NCI-H1930 (cell line): ENCODE measurements around the gene RALGAPA1.
"Not testable (repeated sequence)": the region's sequence is repeated elsewhere in the genome, so short reads cannot be mapped to it uniquely, and the experiment has no call there.

Experiments used
- DNase-seq, 2 experiments: peaks; one replicate each; lab custom pipeline; 2025; lab: John Stamatoyannopoulos, UW

Gene RALGAPA1

GRCh38 chr14:35699791-35700444 lies 109.2 kb downstream of the RALGAPA1 start:
- no peak for DNase-seq

DNA sequence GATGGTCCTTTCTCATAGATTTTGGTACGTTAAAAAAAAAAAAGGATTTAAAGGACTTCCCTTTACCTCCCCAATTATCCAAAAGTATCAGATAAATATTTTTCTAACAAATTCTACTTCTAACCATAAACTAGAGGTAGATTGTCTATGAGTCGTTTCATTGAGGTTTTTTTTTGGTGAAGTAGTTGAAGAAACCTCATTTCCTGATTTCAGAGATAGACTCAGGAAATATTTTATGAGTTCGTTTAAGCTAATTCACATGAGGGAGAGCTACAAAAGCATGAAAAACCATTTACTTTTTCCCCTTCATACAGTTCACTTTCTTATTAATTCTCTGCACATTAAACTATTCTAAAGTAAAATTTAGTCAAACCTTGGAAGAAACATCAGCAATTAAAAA lies 112.5 kb downstream of the RALGAPA1 start:
- no peak for DNase-seq

DNA sequence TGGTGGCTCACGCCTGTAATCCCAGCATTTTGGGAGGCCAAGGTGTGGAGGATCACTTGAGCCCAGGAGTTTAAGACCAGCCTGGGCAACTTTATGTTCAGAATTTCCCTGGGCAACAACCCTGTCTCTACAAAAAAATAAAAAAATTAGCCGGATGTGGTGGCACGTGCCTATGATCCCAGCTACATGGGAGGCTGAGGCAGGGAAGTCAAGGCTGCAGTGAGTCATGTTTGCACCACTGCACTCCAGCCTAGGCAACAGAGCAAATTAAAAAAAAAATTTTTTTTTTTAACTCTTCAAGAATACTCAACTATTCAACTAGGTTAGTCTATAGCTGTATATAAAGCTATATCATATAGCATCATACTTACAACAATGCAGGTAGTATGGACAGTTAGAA lies 113.0 kb downstream of the RALGAPA1 start:
- DNase-seq = no peak

DNA sequence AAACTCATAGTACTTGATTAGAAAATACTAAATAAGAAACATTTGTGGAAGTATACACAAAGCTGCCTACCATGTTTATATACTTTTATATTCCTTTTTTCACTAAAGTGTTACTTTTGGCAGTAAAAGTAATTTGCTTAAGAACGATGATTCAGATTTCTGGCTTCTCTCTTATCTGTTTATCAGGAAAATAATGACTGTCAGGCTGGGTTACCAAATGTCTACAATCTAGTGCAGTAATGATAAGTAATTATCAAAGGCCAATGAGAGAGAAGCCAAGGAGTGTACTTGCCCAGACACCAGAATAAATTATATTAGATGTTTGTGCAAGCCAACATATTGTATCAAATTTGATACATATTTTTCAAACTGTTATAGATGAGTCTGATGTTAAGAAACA lies 113.4 kb downstream of the RALGAPA1 start:
- no peak for DNase-seq

DNA sequence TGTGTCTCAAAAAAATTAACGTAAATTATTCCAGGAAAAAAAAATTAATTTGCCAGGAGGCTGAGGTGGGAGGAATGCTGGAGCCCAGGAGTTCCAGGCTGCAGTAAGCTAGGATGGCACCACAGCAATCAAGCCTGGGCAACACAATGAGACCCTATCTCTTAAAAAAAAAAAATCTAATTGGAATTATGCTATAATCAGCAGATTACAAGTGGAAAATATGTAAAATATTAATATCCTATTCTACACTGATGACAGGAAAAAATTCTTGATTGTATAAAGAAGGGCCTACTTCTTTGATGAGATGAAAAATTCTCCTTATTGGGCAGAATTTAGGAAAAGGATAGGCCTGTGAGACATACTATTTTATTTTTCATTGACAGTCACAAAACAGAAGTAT lies 114.0 kb downstream of the RALGAPA1 start:
- no peak for DNase-seq

DNA sequence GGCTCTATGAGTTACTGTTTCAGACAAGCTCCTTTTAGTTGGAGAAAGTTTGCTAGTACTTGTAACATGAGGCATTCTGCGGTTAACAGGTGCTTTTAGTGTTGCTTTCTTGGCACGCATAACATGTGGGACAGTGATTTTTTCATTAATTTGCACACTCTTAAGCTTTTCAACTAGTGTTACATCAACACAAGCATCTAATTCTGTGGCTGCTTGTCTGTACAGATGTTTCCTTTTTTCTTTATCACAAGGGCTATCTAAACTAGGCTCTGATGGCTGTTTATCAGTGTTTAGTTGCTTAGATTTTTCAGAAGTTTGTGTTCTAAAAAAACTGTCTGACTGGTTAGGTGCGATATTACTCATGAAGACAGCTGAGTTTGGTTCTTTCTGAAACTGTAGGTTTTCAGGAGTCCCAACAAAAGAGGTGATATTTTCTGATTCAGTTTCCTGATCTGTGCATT lies 120.1 kb downstream of the RALGAPA1 start:
- DNase-seq = no peak

DNA sequence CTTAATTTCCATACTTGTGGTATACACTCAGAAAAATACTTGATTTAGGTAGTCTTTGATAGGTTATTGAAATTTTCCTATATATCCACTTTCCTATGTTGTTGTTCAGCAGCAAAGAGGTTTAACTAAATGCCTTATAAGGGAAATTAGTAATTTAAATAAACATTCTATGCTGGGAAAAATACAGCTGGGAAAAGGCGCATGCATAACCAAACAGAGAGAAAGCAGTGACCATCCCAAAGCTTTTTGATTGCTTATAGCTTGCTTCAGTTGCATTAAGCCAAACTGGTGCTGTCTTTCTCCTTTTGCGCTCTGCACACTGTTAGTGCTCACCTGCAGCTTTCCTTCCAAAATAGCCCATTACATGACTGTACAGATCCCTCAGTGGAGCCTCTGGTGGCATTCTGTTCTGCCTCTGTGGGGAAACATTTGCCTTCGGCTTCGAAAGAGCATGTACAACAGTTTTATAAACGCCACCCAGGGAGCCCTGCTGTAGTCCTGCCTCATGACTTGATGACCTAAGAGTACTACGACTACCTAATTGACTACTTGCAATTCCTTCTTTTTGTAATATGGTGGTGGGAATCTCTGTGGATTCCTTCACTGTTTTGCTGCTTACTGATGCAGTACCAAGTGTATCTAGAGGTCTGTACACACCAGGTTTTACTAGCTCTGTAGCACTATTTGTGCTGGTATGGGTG lies 120.8 kb downstream of the RALGAPA1 start:
- DNase-seq = no peak

DNA sequence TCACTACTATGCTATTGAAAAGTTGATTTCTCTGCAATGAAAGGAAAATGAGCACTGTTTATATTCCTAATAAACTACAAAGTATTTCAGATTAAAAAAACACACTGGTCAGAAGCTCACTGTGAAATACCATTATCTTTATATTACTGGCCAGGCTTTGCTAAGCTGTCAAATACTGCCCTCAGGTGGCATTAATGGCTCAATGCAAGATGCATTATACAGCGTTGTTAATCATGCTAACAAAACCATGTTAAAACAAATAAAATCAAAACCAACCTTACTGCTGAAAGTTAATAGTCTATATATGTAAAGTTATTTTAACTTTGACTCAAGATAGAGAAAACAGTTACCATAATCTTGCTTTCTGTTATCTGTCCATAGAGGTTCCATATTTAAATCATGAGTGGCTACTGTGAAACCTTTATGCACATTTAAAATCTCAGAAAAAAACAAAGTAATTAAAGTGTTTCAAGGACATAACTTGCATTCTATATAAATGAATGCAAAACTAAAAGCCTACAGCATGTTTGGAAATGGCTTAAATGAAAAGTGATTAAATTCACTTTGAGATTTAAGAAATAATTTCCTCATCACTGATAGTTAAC lies 121.7 kb downstream of the RALGAPA1 start:
- peak; percentile 22 to 59 for DNase-seq

DNA sequence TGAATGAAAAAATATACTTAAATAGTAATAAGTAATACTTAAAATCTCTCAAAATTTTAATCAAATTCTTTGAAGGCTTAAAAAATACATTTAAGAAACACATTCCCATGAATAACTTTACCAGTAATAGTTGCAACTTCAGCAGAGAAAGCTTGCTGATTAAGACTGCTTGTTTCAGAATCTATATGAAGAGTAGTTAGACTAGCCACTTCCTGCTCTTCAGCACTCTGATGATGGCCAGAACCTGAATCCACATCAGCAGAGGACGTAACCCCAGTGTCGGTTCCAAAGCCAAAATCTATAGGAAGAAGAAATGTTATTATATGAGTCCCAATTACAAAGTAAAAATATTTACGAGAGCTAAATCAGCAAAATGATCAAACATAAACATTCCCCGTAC lies 125.4 kb downstream of the RALGAPA1 start:
- DNase-seq = not testable (repeated sequence)

DNA sequence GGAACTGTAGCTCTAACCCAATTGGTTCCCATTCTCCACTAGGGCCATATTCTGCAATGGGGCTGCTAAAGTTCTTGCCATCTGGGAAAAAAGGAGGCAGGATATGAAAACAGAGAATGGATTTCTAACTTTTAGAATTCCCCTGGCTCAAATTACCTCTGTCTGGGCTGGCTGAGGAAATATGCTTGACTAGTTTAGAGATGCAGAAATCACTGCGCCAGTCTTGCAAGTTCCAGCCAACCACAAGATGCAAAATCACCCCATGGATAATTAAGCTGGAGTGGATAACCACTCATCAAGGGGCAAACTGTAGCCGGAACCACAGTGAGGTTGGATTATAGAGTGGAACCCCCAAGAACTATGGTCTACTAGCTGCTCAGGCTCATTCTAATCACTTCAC lies 126.3 kb downstream of the RALGAPA1 start:
- no peak for DNase-seq

DNA sequence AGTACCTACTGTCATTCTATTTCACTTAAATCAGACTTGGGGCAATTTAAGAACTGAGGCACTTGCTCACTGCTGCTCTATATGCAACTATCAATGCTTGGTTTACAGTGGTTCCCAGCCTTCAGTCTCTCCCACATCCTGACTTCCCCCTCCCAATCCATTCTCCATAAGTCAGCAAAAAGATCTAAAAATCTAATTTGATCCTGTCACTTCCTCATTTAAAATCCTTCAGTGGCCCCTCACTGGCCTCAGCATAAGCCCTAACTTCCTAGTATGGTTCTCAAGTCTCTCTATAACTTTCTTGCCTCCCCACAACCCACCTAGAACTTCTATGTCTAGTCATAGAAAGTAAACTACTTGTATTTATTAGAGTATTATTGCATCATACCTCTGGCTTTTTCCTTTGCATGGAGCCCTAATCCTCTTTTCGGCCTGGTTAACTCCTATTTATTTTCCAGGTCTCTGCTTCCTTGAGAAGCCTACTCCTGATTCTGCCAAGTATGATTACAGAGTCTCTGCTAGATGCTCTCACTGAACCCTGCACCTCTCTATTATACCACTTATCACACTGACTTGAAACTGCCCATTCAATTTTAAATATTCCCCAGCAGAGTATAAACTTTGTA lies 130.6 kb downstream of the RALGAPA1 start:
- DNase-seq = no peak

DNA sequence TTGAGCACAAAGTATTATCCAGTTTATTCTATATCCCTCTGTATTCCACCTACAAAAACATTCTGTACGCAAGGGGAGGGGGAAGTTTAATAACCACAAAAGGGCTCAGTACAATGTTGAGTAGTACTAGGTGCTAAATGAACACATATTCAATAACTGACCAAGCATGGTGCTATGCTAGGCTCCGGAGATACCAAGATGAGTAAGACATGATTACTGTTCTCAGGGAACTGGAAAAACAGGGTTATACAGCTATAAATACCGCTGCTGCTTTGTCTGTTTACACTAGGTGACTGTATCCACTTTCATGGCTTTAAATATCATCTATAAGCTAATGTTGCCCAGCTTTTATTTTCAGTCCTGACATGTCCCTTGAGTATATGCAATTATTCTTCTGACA lies 139.3 kb downstream of the RALGAPA1 start:
- DNase-seq = no peak

DNA sequence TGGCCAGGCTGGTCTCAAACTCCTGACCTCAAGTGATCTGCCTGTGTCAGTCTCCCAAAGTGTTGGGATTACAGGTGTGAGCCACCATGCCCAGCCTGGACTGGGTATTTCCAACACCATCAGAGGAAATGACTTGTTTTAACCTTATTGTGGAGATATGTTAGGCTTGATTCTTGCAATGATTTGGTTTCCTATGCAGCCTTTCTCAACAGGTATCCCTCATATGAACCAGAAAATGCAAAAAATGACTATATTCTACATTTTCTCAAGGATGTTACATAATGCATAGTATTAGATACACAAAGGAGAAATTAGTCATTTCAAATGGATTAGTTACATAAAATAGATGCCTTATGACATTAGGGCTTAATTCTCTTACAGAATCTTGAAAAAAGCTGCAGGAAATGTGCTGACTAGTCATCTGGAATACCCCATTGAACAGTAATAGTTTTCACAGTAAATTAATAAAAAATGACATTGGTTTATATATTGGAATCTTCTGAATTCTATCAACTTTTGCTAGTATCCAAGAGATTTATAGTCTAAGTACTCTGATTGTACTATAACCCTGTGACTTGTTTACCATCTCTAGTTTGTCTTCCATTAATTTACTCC lies 142.6 kb downstream of the RALGAPA1 start:
- no peak for DNase-seq

DNA sequence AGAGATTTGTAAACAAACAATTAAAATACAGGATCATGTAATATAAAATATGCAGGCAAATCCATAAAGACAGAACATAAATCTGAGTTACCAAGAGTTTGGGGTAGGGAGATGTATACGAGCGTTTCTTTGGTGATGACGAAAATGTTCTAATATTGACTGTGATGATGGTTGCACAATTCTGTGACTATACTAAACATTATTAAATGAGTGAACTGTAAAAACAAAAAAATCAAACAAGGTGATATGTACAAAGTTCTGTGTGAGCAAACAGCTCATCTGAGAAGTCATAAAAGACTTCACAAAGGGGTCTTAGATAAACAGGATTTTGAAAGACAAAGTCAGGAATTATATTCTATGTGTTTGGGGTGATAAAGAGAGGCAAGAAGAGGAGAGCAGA lies 147.2 kb downstream of the RALGAPA1 start:
- DNase-seq = no peak

DNA sequence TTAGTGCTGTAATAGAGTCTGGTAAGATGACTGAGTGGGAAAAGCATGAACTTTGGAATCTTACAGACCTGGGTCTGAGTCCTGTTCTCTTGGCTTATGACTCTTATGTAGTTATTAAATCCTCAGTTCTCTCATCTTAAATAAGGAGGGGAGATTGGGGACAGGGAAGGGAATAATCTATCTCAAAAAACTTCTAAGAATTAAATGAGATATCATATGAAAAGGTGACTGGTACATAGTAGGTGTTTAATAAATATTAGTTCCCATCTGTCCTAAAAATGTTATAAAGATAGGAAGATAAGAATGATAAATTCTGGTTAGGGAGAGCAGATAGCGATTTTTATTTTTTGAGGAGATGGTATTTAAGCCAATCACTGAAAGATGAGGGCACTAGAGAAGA lies 156.1 kb downstream of the RALGAPA1 start:
- DNase-seq = no peak

DNA sequence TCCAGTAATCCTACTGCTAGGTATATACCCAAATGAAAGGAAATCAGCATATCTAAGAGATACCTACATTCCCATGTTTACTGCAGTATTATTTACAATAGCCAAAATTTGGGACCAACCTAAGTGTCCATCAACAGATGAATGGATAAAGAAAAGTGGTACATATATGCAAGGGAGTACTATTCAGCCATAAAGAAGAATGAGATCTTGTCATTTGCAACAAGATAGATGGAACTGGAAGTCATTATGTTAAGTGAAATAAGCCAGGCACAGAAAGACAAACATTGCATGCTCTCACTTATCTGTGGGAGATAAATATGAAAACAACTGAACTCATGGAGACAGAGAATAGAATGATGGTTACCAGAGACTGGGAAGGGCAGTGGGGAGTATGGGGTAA lies 165.6 kb downstream of the RALGAPA1 start:
- no peak for DNase-seq

DNA sequence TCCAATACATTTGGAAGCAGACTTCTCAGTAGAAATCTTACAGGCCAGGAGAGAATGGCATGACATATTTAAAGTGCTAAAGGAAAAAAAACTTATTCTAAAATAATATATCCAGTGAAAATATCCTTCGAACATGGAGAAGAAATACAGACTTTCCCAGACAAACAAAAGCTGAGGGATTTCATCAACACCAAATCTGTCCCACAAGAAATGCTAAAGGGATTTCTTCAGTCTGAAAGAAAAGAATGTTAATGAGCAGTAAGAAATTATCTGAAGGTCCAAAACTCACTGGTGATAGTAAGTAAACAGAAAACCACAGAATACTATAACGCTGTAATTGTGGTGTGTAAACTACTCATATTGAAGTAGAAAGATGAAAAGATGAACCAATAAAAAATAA lies 171.2 kb downstream of the RALGAPA1 start:
- no peak for DNase-seq

DNA sequence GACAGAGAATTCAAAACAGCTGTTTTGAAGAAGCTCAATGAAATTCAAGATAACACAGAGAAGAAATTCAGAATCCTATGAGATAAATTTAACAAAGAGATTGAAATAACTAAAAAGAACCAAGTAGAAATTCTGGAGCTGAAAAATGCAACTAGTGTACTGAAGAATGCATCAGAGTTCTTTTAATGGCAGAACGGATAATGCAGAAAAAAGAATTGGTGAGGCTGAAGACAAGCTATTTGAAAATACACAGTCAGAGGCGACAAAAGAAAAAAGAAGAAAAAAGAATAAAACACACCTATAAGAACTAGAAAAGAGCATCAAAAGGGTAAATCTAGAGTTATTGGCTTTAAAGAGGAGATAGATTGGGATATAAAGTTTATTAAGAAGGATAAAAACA lies 171.8 kb downstream of the RALGAPA1 start:
- no peak for DNase-seq

DNA sequence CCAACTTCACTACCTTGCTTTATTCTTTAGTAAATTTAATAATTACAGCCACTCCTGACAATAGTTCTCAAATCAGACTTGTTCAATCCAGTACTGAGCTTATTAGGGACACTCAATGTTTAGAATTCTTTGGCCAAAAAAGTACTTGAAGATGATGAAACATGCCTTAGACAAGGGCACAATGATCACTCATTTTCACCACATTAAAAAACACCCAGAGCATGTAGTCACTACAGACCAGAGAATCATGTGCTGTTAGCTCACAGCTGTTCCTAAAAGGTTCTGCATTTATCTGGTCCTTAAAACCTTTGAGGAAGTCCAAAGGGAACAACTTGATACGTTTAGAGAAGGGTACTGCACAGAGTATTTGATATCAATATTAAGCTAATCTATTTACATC lies 176.4 kb downstream of the RALGAPA1 start:
- peak; percentile 87 to 90 for DNase-seq

DNA sequence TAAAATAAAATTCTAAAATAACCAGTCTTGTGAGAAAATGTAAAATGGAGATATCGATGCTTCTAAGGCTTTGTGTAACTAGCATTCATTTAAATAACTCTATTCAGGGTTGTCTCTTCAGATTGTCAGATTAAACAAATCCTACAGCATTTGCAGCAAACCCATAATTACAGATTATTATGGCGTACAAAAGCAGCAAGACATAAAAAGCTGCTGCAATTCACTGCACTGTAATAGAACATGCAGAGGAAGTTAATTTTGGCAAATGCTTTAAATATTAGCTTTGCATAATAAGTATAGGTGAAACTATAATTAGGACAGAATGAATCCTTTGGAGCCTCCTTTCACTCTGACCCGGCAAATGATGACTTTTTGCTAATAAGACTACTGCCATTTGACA lies 176.8 kb downstream of the RALGAPA1 start:
- peak; percentile 87 to 90 for DNase-seq

DNA sequence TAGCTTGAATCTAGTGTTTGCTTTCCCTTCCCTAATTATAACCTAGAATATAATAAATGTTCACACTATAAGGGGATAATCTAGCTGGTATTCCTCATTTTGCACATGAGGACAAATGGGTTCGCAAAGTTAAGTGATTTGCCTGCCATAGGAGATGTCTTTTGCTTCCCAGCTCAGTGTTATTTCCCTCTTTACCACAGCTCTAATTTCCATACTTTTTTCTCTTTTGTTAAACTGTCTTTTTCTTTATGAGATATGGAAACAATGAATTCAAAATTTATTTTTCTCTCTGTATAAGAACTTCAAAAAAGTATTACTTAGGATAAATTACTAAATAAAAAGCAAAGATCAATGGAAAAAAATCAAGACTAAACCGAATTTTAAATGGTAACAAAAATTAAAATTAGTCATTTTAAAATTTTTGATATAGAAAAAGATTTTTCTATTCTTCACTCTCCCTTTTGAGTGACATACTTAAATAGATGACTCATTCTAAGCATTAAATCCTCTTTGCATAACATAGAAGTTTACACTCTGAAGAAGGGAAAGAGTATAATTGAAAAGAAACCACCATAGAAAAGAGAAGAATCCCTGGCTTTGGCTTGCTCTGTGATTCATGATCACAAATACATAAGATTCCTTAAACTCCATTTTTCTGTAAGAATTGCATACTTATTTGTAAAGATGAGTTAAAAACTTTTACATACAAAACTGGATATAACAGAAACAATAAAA lies 177.9 kb downstream of the RALGAPA1 start:
- no peak for DNase-seq

DNA sequence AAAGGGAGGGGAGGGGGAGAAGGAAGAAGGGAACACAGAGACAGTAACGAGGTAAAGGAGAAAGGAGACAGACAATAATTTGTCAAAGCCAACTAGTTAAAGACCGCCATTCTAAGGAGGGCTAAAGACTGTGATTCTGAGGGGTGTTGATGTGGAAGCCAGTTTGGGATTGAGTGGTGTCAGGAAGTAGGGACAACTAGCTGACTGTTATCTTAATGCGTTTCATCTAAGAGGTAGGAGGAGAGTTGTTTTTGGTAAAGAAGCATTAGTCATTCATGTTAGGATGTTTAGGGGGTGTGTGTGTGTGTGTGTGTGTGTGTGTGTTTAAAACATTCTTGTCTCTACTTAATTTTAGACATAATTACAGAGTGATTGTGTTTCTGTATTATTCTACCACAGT lies 180.1 kb downstream of the RALGAPA1 start:
- DNase-seq = no peak
